Astrocyte of the cerebellum (primary cell): Measurements from ENCODE around the gene CELSR2.

Experiments
- DNase-seq: peaks from one replicate; pipeline ENCODE4 v3.0.0-alpha.2; 2011; ENCODE audit warnings: low read depth
- H3K4me3 ChIP-seq: 2 replicates; pipeline ENCODE4 v1.5.1; 2011; ENCODE audit warnings: mild to moderate bottlenecking, low read depth, low read length, moderate library complexity
- in situ Hi-C: cut with HindIII; loops from 2 replicates; pipeline ENCODE4 v1.10.0; 2017; ENCODE audit warnings: low sequenced_read_pairs
- TF ChIP-seq, protein P1 (sequence below): IDR thresholded peaks from 2 replicates; pipeline ENCODE4 v1.5.1; 2012; ENCODE audit warnings: low read length, low read depth, moderate library complexity, mild to moderate bottlenecking; ENCODE audit errors: missing control alignments

Gene CELSR2

GRCh38 chr1:109294481-109294880 lies 45.1 kb downstream of the CELSR2 start:
- TF ChIP-seq, protein P1, sequence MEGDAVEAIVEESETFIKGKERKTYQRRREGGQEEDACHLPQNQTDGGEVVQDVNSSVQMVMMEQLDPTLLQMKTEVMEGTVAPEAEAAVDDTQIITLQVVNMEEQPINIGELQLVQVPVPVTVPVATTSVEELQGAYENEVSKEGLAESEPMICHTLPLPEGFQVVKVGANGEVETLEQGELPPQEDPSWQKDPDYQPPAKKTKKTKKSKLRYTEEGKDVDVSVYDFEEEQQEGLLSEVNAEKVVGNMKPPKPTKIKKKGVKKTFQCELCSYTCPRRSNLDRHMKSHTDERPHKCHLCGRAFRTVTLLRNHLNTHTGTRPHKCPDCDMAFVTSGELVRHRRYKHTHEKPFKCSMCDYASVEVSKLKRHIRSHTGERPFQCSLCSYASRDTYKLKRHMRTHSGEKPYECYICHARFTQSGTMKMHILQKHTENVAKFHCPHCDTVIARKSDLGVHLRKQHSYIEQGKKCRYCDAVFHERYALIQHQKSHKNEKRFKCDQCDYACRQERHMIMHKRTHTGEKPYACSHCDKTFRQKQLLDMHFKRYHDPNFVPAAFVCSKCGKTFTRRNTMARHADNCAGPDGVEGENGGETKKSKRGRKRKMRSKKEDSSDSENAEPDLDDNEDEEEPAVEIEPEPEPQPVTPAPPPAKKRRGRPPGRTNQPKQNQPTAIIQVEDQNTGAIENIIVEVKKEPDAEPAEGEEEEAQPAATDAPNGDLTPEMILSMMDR, result no peak
- H3K4me3 ChIP-seq, result no peak overlapping the region
- DNase-seq, result no peak
- in situ Hi-C loops, result no loop called here

GRCh38 chr1:109295712-109296415 lies 46.5 kb downstream of the CELSR2 start:
- in situ Hi-C loops, result no loop called here
- TF ChIP-seq, protein P1, result no peak
- H3K4me3 ChIP-seq, result no peak overlapping the region
- no peak for DNase-seq

GRCh38 chr1:109296782-109297181 lies 47.4 kb downstream of the CELSR2 start:
- DNase-seq, result no peak
- no peak overlapping the region for H3K4me3 ChIP-seq
- in situ Hi-C loops, result no loop called here
- TF ChIP-seq, protein P1, result no peak

- in situ Hi-C loops, result no loop called here
- no peak overlapping the region for H3K4me3 ChIP-seq
- peak; percentile 93 for DNase-seq
These were observed 49.6 kb downstream of the CELSR2 start for GRCh38 chr1:109298666-109299557.

DNA sequence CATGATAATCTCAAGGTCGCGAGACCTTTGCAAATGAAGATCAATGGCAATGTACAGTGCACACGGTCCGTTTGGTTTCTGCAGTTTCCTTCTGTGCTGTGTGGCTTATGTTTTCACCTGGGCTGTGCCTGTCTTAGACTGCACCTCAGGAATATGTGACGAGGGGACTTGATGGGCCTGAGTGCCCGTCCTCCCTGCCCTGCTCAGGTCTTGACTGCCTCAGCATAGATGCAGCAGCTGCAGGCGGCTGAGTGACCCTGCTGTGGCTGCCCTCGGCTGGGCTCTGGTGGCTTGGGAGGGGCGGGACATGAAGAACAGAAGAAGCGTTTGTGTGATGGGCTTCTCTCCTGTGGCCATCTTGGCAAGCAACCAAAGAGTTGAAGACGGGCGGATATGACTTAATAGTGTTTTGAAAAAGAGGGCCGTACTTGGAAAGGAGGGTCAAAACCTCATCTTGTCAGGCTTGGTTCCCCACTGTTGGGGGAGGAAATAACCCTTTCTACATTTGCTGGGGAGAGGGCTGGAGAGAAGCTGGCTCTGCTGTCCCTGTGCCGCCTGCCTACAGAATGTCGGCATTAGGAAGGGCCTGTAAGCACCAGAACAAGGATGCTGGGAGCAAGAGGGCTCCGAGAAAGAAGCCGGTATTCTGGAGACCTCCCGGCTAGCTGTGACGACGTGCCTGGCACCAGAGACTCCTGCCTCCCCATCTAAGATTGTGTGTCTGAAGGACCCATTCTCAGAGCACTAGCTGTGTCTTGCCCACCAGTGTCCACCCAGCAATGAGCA lies 50.4 kb downstream of the CELSR2 start:
- peak; percentile 81 for DNase-seq
- no peak overlapping the region for H3K4me3 ChIP-seq
- TF ChIP-seq, protein P1, result no peak
- in situ Hi-C loops, result no loop called here

More at GRCh38 chr1:109298666-109299557, 49.6 kb downstream of the CELSR2 start:
- TF ChIP-seq, protein P1, result no peak

GRCh38 chr1:109300650-109301151 lies 51.4 kb downstream of the CELSR2 start:
- in situ Hi-C loops, result no loop called here
- TF ChIP-seq, protein P1, result no peak
- H3K4me3 ChIP-seq, result no peak overlapping the region
- no peak for DNase-seq
